Measurements from ENCODE around the gene SLC25A27. TPM values are rescaled to one million over a fixed set of nuclear protein-coding genes. Genes with fewer than 3 reads are reported as not detected.

Gene SLC25A27
- total and polyA plus RNA-seq, 2 donors (not counting 1 experiment from before 2014, with no cell fraction given) = 0.75 to 3.8 TPM

DNA sequence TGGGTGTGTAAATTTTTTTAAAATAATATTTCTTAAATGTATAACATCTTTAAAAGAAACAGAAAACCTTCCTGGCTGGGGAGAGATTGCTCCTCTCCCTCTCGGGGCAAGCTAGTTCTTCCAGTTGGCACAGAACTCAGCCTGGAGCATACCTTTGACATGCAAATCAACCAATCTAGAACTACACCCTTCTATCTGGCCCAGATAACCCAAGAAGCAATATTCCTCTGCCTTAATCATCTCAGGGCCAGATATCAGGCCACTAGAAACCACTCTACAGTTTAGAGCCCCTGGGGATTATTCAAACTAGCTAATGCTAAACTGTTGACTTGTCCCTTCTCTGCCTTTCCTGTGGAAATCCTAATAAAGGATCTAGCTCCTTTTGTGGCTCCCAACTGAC, 34.0 kb upstream of the SLC25A27 start:
- 100% methylated on average over 1 of the region's 1 CpG for WGBS (ENCODE audit: insufficient coverage)

DNA sequence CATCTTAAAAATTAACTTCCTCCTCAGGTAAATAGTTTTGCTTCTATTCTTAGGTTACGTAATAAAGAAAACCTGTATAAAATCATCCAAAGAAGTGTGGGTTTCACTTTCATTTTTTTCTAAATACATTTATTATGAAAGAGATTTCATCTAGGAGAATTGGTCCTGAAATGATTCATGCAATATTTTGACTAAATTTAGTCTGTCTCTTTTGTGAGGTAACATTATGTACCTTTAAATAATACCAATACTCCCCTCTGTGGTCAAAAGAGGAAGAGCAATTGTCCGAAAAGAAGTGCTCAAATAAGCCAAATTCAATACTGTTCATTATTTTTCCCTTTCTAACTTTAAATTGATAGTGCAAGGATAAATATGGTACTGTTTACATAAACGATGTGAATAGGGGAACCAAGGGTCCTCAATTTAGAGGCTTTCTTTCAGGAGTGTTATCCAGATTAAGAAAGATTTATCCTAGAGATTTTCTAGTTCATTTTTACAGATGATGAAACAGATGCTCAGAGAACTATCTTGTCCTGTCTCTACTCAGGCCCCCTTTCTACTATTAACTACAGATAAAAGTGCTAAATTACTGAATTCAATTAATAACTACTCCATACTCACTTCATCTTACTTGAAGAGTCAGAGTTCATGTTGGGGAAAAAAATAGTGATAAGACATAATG, 26.4 kb upstream of the SLC25A27 start:
- Histone ChIP-seq H3K4me2 (replicated peaks; ENCODE audit: low read depth, low read length, poor library complexity, severe bottlenecking) (peak overlapping the region; percentile 10), H3K9me3 (ENCODE audit: control extremely low read depth in 1 of 3, control insufficient read depth in 2 of 3, insufficient read depth in 1 of 3, low read length in 2 of 3) (no peaks in the 10 kb centered on the region), H3K27ac (ENCODE audit: low read length in 2 of 2) (no peak overlapping the region), H2AFZ (ENCODE audit: insufficient read depth, low read depth, low read length, poor library complexity, severe bottlenecking) (no peak overlapping the region), H3K27me3 (replicated peaks in 1 of 4; ENCODE audit: control extremely low read depth in 1 of 4, control insufficient read depth in 3 of 4, insufficient read depth in 4 of 4, low read length in 3 of 4) (peaks cover 0 to 4% (median 0%) of the 10 kb centered on the region in 4 experiments), H3K79me2 (ENCODE audit: control insufficient read depth, insufficient read depth, low read length) (no peaks in the 10 kb centered on the region), H4K20me1 (ENCODE audit: control insufficient read depth, insufficient read depth, low read length, poor library complexity, severe bottlenecking) (no peaks in the 10 kb centered on the region), H3K9ac (ENCODE audit: low read length) (no peak overlapping the region), H3K4me3 (ENCODE audit: control extremely low read depth in 1 of 5, extremely low read depth in 1 of 5, insufficient read depth in 1 of 5, low read depth in 2 of 5, low read length in 4 of 5) (no peak overlapping the region), H3K4me1 (ENCODE audit: control insufficient read depth in 2 of 2, insufficient read depth in 2 of 2, low read length in 2 of 2) (no peaks in the 10 kb centered on the region), H3K36me3 (replicated peaks in 1 of 2; ENCODE audit: control extremely low read depth in 1 of 2, control insufficient read depth in 1 of 2, extremely low read depth in 1 of 2, insufficient read depth in 2 of 2, low read length in 1 of 2) (no peaks in the 10 kb centered on the region)
- DNase-seq (peak; percentile 31), ATAC-seq (ENCODE audit: low read depth) (no peak)
- TF ChIP-seq, protein P1, sequence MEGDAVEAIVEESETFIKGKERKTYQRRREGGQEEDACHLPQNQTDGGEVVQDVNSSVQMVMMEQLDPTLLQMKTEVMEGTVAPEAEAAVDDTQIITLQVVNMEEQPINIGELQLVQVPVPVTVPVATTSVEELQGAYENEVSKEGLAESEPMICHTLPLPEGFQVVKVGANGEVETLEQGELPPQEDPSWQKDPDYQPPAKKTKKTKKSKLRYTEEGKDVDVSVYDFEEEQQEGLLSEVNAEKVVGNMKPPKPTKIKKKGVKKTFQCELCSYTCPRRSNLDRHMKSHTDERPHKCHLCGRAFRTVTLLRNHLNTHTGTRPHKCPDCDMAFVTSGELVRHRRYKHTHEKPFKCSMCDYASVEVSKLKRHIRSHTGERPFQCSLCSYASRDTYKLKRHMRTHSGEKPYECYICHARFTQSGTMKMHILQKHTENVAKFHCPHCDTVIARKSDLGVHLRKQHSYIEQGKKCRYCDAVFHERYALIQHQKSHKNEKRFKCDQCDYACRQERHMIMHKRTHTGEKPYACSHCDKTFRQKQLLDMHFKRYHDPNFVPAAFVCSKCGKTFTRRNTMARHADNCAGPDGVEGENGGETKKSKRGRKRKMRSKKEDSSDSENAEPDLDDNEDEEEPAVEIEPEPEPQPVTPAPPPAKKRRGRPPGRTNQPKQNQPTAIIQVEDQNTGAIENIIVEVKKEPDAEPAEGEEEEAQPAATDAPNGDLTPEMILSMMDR (IDR thresholded peaks at IDR 0.05) = peak; percentile 71
- no peak for TF ChIP-seq EZH2 (IDR thresholded peaks at IDR 0.05; ENCODE audit: borderline replicate concordance, insufficient read depth, low read depth, low read length, poor library complexity, severe bottlenecking)
- Mint-ChIP-seq H3K9me3 (ENCODE audit: insufficient read depth) (peaks cover 3% of the 10 kb centered on the region), H3K4me1 (peaks cover 9% of the 10 kb centered on the region), H3K27ac (no peak overlapping the region), H3K4me3 (no peak overlapping the region), H3K27me3 (peaks cover 18% of the 10 kb centered on the region)
- POLR2A ChIA-PET = no interaction called here
- no CpG with 5 or more reads among the region's 3 CpGs for WGBS (ENCODE audit: insufficient coverage)
- intact Hi-C loops (cut with micrococcal nuclease) = loop anchor here (1.0 kb wide), 2 partner anchors 207 to 405 kb away; no protein-coding TSS in a partner anchor
- CTCF ChIA-PET = interaction anchor here (0.9 to 1.4 kb wide), 3 partner anchors 406 to 696 kb away, joined by 3 to 8 read pairs (median 3); no protein-coding TSS in a partner anchor

More for the DNA sequence above, 34.0 kb upstream of the SLC25A27 start:
- no peak overlapping the region for H3K4me3 Mint-ChIP-seq
- no peaks in the 10 kb centered on the region for H3K9me3 ChIP-seq (ENCODE audit: control extremely low read depth in 1 of 3, control insufficient read depth in 2 of 3, insufficient read depth in 1 of 3, low read length in 2 of 3)
- CTCF ChIA-PET = no interaction called here
- H4K20me1 ChIP-seq (ENCODE audit: control insufficient read depth, insufficient read depth, low read length, poor library complexity, severe bottlenecking) = no peaks in the 10 kb centered on the region
- DNase-seq (no peak), ATAC-seq (ENCODE audit: low read depth) (no peak)
- no peak overlapping the region for H3K9ac ChIP-seq (ENCODE audit: low read length)
- no peaks in the 10 kb centered on the region for H3K36me3 ChIP-seq (replicated peaks in 1 of 2; ENCODE audit: control extremely low read depth in 1 of 2, control insufficient read depth in 1 of 2, extremely low read depth in 1 of 2, insufficient read depth in 2 of 2, low read length in 1 of 2)
- no peaks in the 10 kb centered on the region for H3K4me1 Mint-ChIP-seq
- H3K4me3 ChIP-seq (ENCODE audit: control extremely low read depth in 1 of 5, extremely low read depth in 1 of 5, insufficient read depth in 1 of 5, low read depth in 2 of 5, low read length in 4 of 5) = no peak overlapping the region
- no peaks in the 10 kb centered on the region for H3K27me3 ChIP-seq (replicated peaks in 1 of 4; ENCODE audit: control extremely low read depth in 1 of 4, control insufficient read depth in 3 of 4, insufficient read depth in 4 of 4, low read length in 3 of 4)
- H3K4me1 ChIP-seq (ENCODE audit: control insufficient read depth in 2 of 2, insufficient read depth in 2 of 2, low read length in 2 of 2) = no peaks in the 10 kb centered on the region
- no peaks in the 10 kb centered on the region for H3K79me2 ChIP-seq (ENCODE audit: control insufficient read depth, insufficient read depth, low read length)
- TF ChIP-seq EZH2 (IDR thresholded peaks at IDR 0.05; ENCODE audit: borderline replicate concordance, insufficient read depth, low read depth, low read length, poor library complexity, severe bottlenecking) = no peak
- TF ChIP-seq, protein P1 (IDR thresholded peaks at IDR 0.05) = no peak
- POLR2A ChIA-PET = no interaction called here
- peaks cover 22% of the 10 kb centered on the region for H3K27me3 Mint-ChIP-seq
- H3K4me2 ChIP-seq (replicated peaks; ENCODE audit: low read depth, low read length, poor library complexity, severe bottlenecking) = no peak overlapping the region
- no peak overlapping the region for H3K27ac ChIP-seq (ENCODE audit: low read length in 2 of 2)
- intact Hi-C loops (cut with micrococcal nuclease) = no loop called here
- H3K9me3 Mint-ChIP-seq (ENCODE audit: insufficient read depth) = peaks cover 3% of the 10 kb centered on the region
- H3K27ac Mint-ChIP-seq = no peak overlapping the region
- H2AFZ ChIP-seq (ENCODE audit: insufficient read depth, low read depth, low read length, poor library complexity, severe bottlenecking) = no peak overlapping the region
